ENCODE results near the gene GALR3. TPM values are rescaled to one million over a fixed set of nuclear protein-coding genes. Genes with fewer than 3 reads are reported as not detected.
A peak's percentile ranks its signal among the peaks of the same experiment; 100 is the strongest.

The GALR3 gene
- total RNA-seq, 1 donor from 2014 or later: not detected

- Mint-ChIP-seq H3K36me3 (ENCODE audit: unreplicated experiment) (no peaks in the 10 kb centered on the region), H3K4me3 (ENCODE audit: unreplicated experiment) (no peak overlapping the region), H3K4me1 (ENCODE audit: low read depth, unreplicated experiment) (peaks cover 8% of the 10 kb centered on the region), H3K27me3 (ENCODE audit: unreplicated experiment) (peaks cover 6% of the 10 kb centered on the region), H3K9me3 (ENCODE audit: unreplicated experiment) (peaks cover 11% of the 10 kb centered on the region), H3K27ac (ENCODE audit: unreplicated experiment) (no peak overlapping the region)
- DNase-seq: no peak
- no peak for TF ChIP-seq CTCF (IDR thresholded peaks at IDR 0.05; ENCODE audit: partially characterized antibody, unreplicated experiment)
Measured at GRCh38 chr22:37846433-37846832, 23.3 kb downstream of the GALR3 start.

- no peak for TF ChIP-seq CTCF (IDR thresholded peaks at IDR 0.05; ENCODE audit: partially characterized antibody, unreplicated experiment)
Measured at GRCh38 chr22:37848587-37849088, 25.5 kb downstream of the GALR3 start.

GRCh38 chr22:37849089-37849751, 26.0 kb downstream of the GALR3 start, which contains the start of gene EIF3L:
Gene EIF3L, plus strand, starts transcription at chr22:37849419. Its CDS starts 31 bp downstream, at chr22:37849450.
- H3K27me3 Mint-ChIP-seq (ENCODE audit: unreplicated experiment): peaks cover 11% of the 10 kb centered on the region
- no peak for TF ChIP-seq CTCF (IDR thresholded peaks at IDR 0.05; ENCODE audit: partially characterized antibody, unreplicated experiment)

More at GRCh38 chr22:37848587-37849088, 25.5 kb downstream of the GALR3 start:
- peak overlapping the region; percentile 95 for H3K4me3 Mint-ChIP-seq (ENCODE audit: unreplicated experiment)
- H3K27ac Mint-ChIP-seq (ENCODE audit: unreplicated experiment): peak overlapping the region; percentile 89
- DNase-seq: no peak
- H3K4me1 Mint-ChIP-seq (ENCODE audit: low read depth, unreplicated experiment): peaks cover 5% of the 10 kb centered on the region
- H3K27me3 Mint-ChIP-seq (ENCODE audit: unreplicated experiment): peaks cover 8% of the 10 kb centered on the region
- no peaks in the 10 kb centered on the region for H3K36me3 Mint-ChIP-seq (ENCODE audit: unreplicated experiment)
- peaks cover 11% of the 10 kb centered on the region for H3K9me3 Mint-ChIP-seq (ENCODE audit: unreplicated experiment)

GRCh38 chr22:37850801-37851200, 27.6 kb downstream of the GALR3 start:
- TF ChIP-seq CTCF (IDR thresholded peaks at IDR 0.05; ENCODE audit: partially characterized antibody, unreplicated experiment): no peak
- Mint-ChIP-seq H3K27me3 (ENCODE audit: unreplicated experiment) (peaks cover 11% of the 10 kb centered on the region), H3K27ac (ENCODE audit: unreplicated experiment) (no peak overlapping the region), H3K4me1 (ENCODE audit: low read depth, unreplicated experiment) (peaks cover 5% of the 10 kb centered on the region), H3K4me3 (ENCODE audit: unreplicated experiment) (peak overlapping the region; percentile 95), H3K36me3 (ENCODE audit: unreplicated experiment) (no peaks in the 10 kb centered on the region), H3K9me3 (ENCODE audit: unreplicated experiment) (peaks cover 11% of the 10 kb centered on the region)
- DNase-seq: no peak

More at GRCh38 chr22:37849089-37849751, 26.0 kb downstream of the GALR3 start, which contains the start of gene EIF3L:
- DNase-seq: peak; percentile 93
- H3K36me3 Mint-ChIP-seq (ENCODE audit: unreplicated experiment): no peaks in the 10 kb centered on the region
- peak within 1 kb of the TSS; percentile 89 for H3K27ac Mint-ChIP-seq (ENCODE audit: unreplicated experiment)
- peaks cover 5% of the 10 kb centered on the region for H3K4me1 Mint-ChIP-seq (ENCODE audit: low read depth, unreplicated experiment)
- peaks cover 11% of the 10 kb centered on the region for H3K9me3 Mint-ChIP-seq (ENCODE audit: unreplicated experiment)
- H3K4me3 Mint-ChIP-seq (ENCODE audit: unreplicated experiment): peak within 1 kb of the TSS; percentile 95

GRCh38 chr22:37852418-37852817, 29.2 kb downstream of the GALR3 start:
- TF ChIP-seq CTCF (IDR thresholded peaks at IDR 0.05; ENCODE audit: partially characterized antibody, unreplicated experiment): no peak

More at GRCh38 chr22:37852418-37852817, 29.2 kb downstream of the GALR3 start:
- Mint-ChIP-seq H3K27ac (ENCODE audit: unreplicated experiment) (no peak overlapping the region), H3K4me3 (ENCODE audit: unreplicated experiment) (no peak overlapping the region), H3K27me3 (ENCODE audit: unreplicated experiment) (peaks cover 11% of the 10 kb centered on the region), H3K4me1 (ENCODE audit: low read depth, unreplicated experiment) (peaks cover 5% of the 10 kb centered on the region), H3K36me3 (ENCODE audit: unreplicated experiment) (no peaks in the 10 kb centered on the region), H3K9me3 (ENCODE audit: unreplicated experiment) (peaks cover 9% of the 10 kb centered on the region)
- no peak for DNase-seq
